ENCODE data around the gene UQCR10.

GRCh38 chr22:29769723-29770321, 2.7 kb downstream of the UQCR10 start:
- TF ChIP-seq CTCF (IDR thresholded peaks at IDR 0.05; ENCODE audit: borderline replicate concordance, extremely low read depth, low read length, poor library complexity, severe bottlenecking) (no peak), EZH2 (IDR thresholded peaks at IDR 0.05; ENCODE audit: borderline replicate concordance, low read depth, low read length, severe bottlenecking) (no peak)

Data from DND-41 (cell line).